ENCODE results near the gene COL23A1.
"Not testable (repeated sequence)": the region's sequence is repeated elsewhere in the genome, so short reads cannot be mapped to it uniquely, and the experiment has no call there.

COL23A1 gene

GRCh38 chr5:178241688-178242231 lies 348.4 kb downstream of the COL23A1 start:
- TF ChIP-seq CTCF (conservative IDR thresholded peaks at IDR 0.05): no peak
- H3K27ac ChIP-seq: no peak overlapping the region

- H3K27ac ChIP-seq: no peak overlapping the region
- TF ChIP-seq CTCF (conservative IDR thresholded peaks at IDR 0.05): no peak
Measured at GRCh38 chr5:178241231-178241663, 348.9 kb downstream of the COL23A1 start.

- TF ChIP-seq CTCF (conservative IDR thresholded peaks at IDR 0.05): no peak
- no peak overlapping the region for H3K27ac ChIP-seq
Measured at GRCh38 chr5:178240766-178241165, 349.4 kb downstream of the COL23A1 start.

GRCh38 chr5:178240341-178240741 lies 349.9 kb downstream of the COL23A1 start:
- no peak for TF ChIP-seq CTCF (conservative IDR thresholded peaks at IDR 0.05)
- H3K27ac ChIP-seq: no peak overlapping the region

- H3K27ac ChIP-seq: not testable (repeated sequence)
Measured at GRCh38 chr5:178239626-178240301, 350.4 kb downstream of the COL23A1 start.

GRCh38 chr5:178238711-178239592 lies 351.2 kb downstream of the COL23A1 start:
- H3K27ac ChIP-seq: no peak overlapping the region
- TF ChIP-seq CTCF (conservative IDR thresholded peaks at IDR 0.05): no peak

GRCh38 chr5:178238313-178238635 lies 351.9 kb downstream of the COL23A1 start:
- no peak for TF ChIP-seq CTCF (conservative IDR thresholded peaks at IDR 0.05)
- no peak overlapping the region for H3K27ac ChIP-seq

Measured in VCaP (cell line).